Left lung (tissue), 10 donors: ENCODE measurements around the gene HOMER3. TPM values are rescaled to one million over a fixed set of nuclear protein-coding genes. Genes with fewer than 3 reads are reported as not detected.

Experiments used
- ATAC-seq: fragments of 200-7000 bp; cut with Tn5 transposase; one replicate; pipeline ENCODE4 v1.9.1; 2020; ENCODE audit warnings: moderate library complexity
- DNase-seq, 4 donors: peaks; one replicate each; pipeline ENCODE4 v3.0.0-alpha.2; 2013 to 2020
- H3K27ac ChIP-seq, 2 donors: fragments of 200-600 bp; sonication (generic) in 1 of 2; one replicate each; pipeline versions ENCODE4 v1.5.0 to v1.8.0; 2020 to 2021
- H3K27me3 ChIP-seq, 2 donors: fragments of 200-600 bp; sonication (generic) in 1 of 2; one replicate each; pipeline versions ENCODE4 v1.5.0 to v1.8.0; 2020 to 2021
- H3K36me3 ChIP-seq, 2 donors: fragments of 200-600 bp; sonication (generic) in 1 of 2; one replicate each; pipeline versions ENCODE4 v1.5.0 to v1.8.0; 2020 to 2021
- H3K4me1 ChIP-seq, 2 donors: fragments of 200-600 bp; one replicate each; pipeline ENCODE4 v1.8.0; 2021
- H3K4me3 ChIP-seq, 2 donors: fragments of 200-600 bp; sonication (generic) in 1 of 2; one replicate each; pipeline versions ENCODE4 v1.5.0 to v1.8.0; 2020 to 2021; ENCODE audit warnings: mild to moderate bottlenecking in 1 of 2
- H3K9me3 ChIP-seq, 2 donors: fragments of 200-600 bp; sonication (generic) in 1 of 2; one replicate each; pipeline versions ENCODE4 v1.5.0 to v1.8.0; 2020 to 2021
- CTCF ChIP-seq, 2 donors: fragments of 200-600 bp; sonication (generic) in 1 of 2; IDR thresholded peaks; one replicate each; pipeline versions ENCODE4 v1.5.0 to v1.8.0; 2021; ENCODE audit warnings: antibody characterized with exemption in 2 of 2
- intact Hi-C, 2 donors: fragments of 100-400 bp; cut with DNase I; formaldehyde crosslinking; loops; one replicate each; pipeline versions ENCODE4 v1.11.2 to v1.14.2; 2022
- polyA plus RNA-seq, 6 donors: library from polyadenylated mRNA; unstranded; fragments of 120-200 nt; gene quantifications; one replicate each; pipeline ENCODE4 v1.2.1, GENCODE V29; 2013; ENCODE audit not compliant: insufficient read length in 6 of 6
- total RNA-seq, 2 donors: library from RNA; stranded (reverse); fragmentation: NEBNext Ultra II Directional; extraction: Animal tissue kit (Norgen Biotek cat#: 25700); gene quantifications; one replicate each; pipeline ENCODE4 v1.2.1, GENCODE V29; 2021
- donor health status: DM: no; HTN: yes; CAD: no.
- donor health status: DM: no; HTN: no; CAD: no.

HOMER3 gene
- total and polyA plus RNA-seq, 8 donors: 27.6 to 68.0 (median 53.0) TPM

- Histone ChIP-seq H3K27me3 (no peaks in the 10 kb centered on the region), H3K4me1 (peaks cover 0 to 6% of the 10 kb centered on the region in 2 donors), H3K27ac (no peak overlapping the region), H3K4me3 (no peak overlapping the region), H3K9me3 (no peaks in the 10 kb centered on the region), H3K36me3 (peaks cover 0 to 100% of the 10 kb centered on the region in 2 donors)
- intact Hi-C loops: no loop called here
- ATAC-seq (no peak), DNase-seq (no peak)
- TF ChIP-seq CTCF (IDR thresholded peaks at IDR 0.05): no peak
Measured at GRCh38 chr19:18910801-18911436, 30.1 kb downstream of the HOMER3 start.

- no peak for TF ChIP-seq CTCF (IDR thresholded peaks at IDR 0.05)
- no peak overlapping the region for H3K4me3 ChIP-seq
- H3K36me3 ChIP-seq: peaks cover 0 to 100% of the 10 kb centered on the region in 2 donors
- intact Hi-C loops: no loop called here
- DNase-seq: no peak
- H3K27ac ChIP-seq: no peak overlapping the region
- ATAC-seq: no peak
- no peaks in the 10 kb centered on the region for H3K9me3 ChIP-seq
- H3K27me3 ChIP-seq: no peaks in the 10 kb centered on the region
- no peaks in the 10 kb centered on the region for H3K4me1 ChIP-seq
Measured at GRCh38 chr19:18910010-18910409, 31.0 kb downstream of the HOMER3 start.

GRCh38 chr19:18908917-18909619 is 31.9 kb downstream of the HOMER3 start:
- H3K4me1 ChIP-seq: no peaks in the 10 kb centered on the region
- no peak for ATAC-seq
- TF ChIP-seq CTCF (IDR thresholded peaks at IDR 0.05): no peak
- DNase-seq: no peak
- no peaks in the 10 kb centered on the region for H3K27me3 ChIP-seq
- no peaks in the 10 kb centered on the region for H3K9me3 ChIP-seq
- H3K27ac ChIP-seq: no peak overlapping the region
- intact Hi-C loops: no loop called here
- H3K4me3 ChIP-seq: no peak overlapping the region
- peaks cover 0 to 100% of the 10 kb centered on the region in 2 donors for H3K36me3 ChIP-seq

GRCh38 chr19:18906605-18907519 is 34.2 kb downstream of the HOMER3 start:
- peaks cover 0 to 97% of the 10 kb centered on the region in 2 donors for H3K36me3 ChIP-seq
- intact Hi-C loops: no loop called here

More at GRCh38 chr19:18906605-18907519, 34.2 kb downstream of the HOMER3 start:
- Histone ChIP-seq H3K27ac (no peak overlapping the region), H3K9me3 (no peaks in the 10 kb centered on the region), H3K4me3 (no peak overlapping the region), H3K4me1 (no peaks in the 10 kb centered on the region), H3K27me3 (no peaks in the 10 kb centered on the region)
- no peak for DNase-seq
- no peak for TF ChIP-seq CTCF (IDR thresholded peaks at IDR 0.05)
- ATAC-seq: no peak
